Endothelial cell of hepatic sinusoid (primary cell): ENCODE measurements around the gene STON2.
"Not testable (repeated sequence)": the region's sequence is repeated elsewhere in the genome, so short reads cannot be mapped to it uniquely, and the experiment has no call there.

Source experiments
- in situ Hi-C: cut with HindIII; loops from 2 replicates; pipeline ENCODE4 v1.10.0; 2017; ENCODE audit warnings: low sequenced_read_pairs

The STON2 gene

DNA sequence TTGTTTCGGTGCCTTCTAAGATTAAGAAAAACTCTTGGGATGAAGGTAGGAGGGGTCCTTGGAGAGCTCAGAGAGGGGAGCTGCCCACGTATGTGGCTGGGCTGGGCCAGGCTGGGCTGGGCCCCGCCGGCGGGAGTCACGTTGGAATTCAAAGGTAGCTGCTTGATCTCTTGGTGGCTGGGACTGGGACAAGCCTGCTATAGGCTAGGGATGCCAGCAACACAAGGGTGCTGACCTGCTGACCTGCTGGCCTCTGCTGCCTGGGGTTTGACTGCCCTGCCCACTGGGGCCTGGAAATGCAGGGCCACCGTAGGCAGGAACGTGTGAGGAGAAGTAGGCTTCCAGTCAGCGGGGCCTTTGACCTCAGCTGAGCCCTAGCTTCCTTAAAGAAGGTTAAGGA, 126.6 kb downstream of the STON2 start:
- in situ Hi-C loops, result no loop called here

DNA sequence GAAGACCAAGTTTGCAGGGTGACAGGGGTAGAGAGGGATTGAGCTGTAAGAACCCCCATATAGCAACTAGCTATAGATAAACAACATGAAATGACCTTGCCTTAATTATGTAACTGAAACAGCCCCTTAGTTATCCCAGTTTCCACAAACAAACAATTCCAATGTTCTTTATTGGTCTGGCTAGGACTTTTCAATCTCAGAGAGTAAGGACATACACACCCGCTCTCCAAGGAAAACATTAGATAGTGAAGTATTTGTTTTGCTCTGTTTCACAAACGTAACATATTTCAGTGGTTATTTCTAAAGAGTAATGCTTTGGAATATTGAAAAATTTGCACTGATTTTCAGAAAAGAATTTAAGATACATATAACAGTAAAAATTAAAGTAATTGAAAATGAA, 127.8 kb downstream of the STON2 start:
- in situ Hi-C loops, result no loop called here

DNA sequence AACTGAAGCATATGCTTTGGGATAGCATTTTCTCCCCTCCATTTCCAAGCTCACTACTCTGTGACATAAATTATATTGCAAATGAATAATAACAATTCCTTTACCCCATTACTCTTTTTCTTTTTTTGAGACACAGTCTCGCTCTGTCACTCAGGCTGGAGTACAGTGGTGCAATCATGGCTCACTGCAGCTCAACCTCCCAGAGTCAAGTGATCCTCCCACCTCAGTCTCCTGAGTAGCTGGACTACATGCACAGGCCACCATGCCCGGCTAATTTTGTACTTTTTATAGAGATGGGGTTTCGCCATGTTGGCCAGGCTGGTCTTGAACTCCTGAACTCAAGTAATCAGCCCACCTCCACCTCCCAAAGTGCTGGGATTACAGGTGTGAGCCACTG, 130.1 kb downstream of the STON2 start:
- in situ Hi-C loops, result no loop called here

- in situ Hi-C loops, result no loop called here
Observed at GRCh38 chr14:81269100-81269978, 130.8 kb downstream of the STON2 start.

- in situ Hi-C loops, result no loop called here
Observed at GRCh38 chr14:81268016-81268416, 132.1 kb downstream of the STON2 start.

DNA sequence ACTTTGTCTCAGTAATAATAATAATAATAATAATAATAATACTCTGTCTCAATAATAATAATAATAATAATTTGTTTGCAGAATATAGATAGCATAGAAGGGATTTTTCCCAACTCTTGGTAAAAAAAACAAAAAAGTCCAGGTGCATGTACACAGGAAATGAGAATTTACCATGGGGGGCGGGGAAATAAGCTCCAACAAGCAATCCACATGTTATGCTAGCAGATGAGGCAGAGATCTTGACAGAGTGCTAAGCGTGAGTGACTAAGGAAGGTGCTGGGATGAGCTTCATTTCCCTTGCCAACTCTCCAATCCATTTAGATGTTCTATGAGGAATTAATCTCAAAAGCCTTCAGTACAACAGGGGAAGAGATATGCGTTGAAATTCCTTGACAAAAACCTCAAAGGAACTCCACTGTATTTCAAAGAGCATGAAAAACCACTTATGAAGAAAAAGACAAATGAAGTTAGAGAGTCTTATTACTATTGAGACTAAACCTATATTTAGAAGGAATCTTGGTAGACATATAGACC, 134.4 kb downstream of the STON2 start:
- in situ Hi-C loops, result no loop called here

- in situ Hi-C loops, result no loop called here
Observed at GRCh38 chr14:81264671-81265070, 135.5 kb downstream of the STON2 start.

GRCh38 chr14:81263777-81264410, 136.2 kb downstream of the STON2 start:
- in situ Hi-C loops, result no loop called here

DNA sequence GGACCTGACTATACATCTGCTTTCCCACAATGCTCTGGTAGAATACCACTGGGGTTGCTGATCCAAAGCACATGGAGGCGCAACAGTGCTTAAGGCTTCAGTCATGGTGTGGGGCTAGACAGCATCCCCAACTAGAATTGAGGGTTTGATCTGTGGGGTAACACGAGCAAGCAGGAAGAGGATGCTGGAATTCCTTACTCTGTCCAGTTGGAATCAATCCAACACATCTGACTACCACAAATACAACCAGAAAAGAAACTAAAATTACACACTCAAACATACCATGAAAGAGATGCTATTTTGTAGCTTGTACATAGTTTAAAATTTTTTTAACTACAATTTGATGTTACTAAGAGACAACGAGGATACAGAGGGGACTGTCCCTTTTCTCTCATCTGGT, 138.9 kb downstream of the STON2 start:
- in situ Hi-C loops, result no loop called here

- in situ Hi-C loops, result no loop called here
Observed at GRCh38 chr14:81260732-81261131, 139.4 kb downstream of the STON2 start.

GRCh38 chr14:81256289-81256960, 143.7 kb downstream of the STON2 start:
- in situ Hi-C loops, result no loop called here

- in situ Hi-C loops, result no loop called here
Observed at GRCh38 chr14:81252278-81252677, 147.8 kb downstream of the STON2 start.

DNA sequence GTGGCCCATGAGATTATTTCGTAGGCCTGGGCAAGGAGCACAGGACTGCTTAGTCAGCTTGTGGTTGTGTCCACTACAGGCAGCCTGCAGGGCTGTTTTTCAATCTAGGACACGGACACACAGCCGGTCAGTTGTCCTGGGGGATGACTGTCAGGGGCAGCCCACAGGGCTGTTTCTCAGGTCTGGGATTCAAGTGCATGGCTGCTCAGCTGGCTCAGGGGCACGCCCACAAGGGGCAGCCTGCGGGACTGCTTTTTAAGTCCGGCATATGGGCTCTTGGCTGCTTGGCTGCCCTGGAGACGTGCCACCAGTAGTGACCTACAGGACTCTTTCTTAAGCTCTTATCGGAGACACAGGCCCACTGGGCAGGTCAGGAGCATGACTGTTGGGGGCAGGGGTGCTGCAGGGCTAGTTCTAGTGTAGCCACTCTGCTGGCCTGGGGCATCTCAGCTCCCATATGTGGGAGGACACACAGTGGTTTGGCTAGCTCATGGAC, 152.8 kb downstream of the STON2 start:
- in situ Hi-C loops, result no loop called here

- in situ Hi-C loops, result no loop called here
Observed at GRCh38 chr14:81246461-81247270, 153.5 kb downstream of the STON2 start.

DNA sequence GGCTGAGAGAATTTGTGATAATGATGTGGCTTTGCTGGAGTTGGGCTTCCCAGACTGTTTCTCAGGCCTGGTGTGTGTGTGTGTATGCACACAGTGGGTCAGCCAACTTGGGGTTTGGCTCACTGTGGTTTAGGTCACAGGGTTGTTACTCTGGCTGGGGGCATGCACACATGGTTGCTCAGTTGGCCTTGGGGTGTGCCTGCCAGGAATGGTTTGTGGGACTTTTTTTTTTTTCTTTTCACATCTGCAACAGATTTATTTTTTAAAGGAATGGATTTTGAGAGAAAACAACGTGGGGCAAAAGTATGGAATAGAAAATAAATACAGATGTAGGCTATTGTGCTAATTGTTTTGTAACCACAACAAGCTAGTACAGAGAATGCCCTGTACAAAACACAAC, 154.4 kb downstream of the STON2 start:
- in situ Hi-C loops, result no loop called here

- in situ Hi-C loops, result not testable (repeated sequence)
Observed at GRCh38 chr14:81244431-81244830, 155.7 kb downstream of the STON2 start.

GRCh38 chr14:81243499-81243898, 156.6 kb downstream of the STON2 start:
- in situ Hi-C loops, result no loop called here

- in situ Hi-C loops, result not testable (repeated sequence)
Observed at GRCh38 chr14:81236849-81237248, 163.3 kb downstream of the STON2 start.

DNA sequence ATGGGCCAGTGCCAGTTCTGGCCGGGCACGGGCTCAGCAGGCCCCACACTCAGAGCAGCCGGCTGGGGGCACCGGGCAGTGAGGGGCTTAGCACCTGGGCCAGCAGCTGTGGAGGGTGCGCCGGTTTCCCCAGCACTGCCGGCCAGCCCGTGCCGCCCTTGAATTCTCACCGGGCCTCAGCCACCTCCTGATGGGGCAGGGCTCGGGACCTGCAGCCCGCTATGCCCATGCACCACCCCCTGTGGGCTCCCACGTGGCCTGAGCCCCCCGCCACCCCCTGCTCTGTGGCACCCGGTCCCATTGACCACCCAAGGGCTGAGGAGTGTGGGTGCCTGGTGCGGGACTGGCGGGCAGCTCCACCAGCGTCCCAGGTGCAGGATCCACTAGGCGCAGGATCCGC, 164.0 kb downstream of the STON2 start:
- in situ Hi-C loops, result no loop called here

- in situ Hi-C loops, result no loop called here
Observed at GRCh38 chr14:81235096-81235495, 165.0 kb downstream of the STON2 start.

GRCh38 chr14:81234278-81234677, 165.8 kb downstream of the STON2 start:
- in situ Hi-C loops, result no loop called here
